ENCODE results near the gene GALNTL6.
"Not testable (repeated sequence)": the region's sequence is repeated elsewhere in the genome, so short reads cannot be mapped to it uniquely, and the experiment has no call there.

GALNTL6 gene

DNA sequence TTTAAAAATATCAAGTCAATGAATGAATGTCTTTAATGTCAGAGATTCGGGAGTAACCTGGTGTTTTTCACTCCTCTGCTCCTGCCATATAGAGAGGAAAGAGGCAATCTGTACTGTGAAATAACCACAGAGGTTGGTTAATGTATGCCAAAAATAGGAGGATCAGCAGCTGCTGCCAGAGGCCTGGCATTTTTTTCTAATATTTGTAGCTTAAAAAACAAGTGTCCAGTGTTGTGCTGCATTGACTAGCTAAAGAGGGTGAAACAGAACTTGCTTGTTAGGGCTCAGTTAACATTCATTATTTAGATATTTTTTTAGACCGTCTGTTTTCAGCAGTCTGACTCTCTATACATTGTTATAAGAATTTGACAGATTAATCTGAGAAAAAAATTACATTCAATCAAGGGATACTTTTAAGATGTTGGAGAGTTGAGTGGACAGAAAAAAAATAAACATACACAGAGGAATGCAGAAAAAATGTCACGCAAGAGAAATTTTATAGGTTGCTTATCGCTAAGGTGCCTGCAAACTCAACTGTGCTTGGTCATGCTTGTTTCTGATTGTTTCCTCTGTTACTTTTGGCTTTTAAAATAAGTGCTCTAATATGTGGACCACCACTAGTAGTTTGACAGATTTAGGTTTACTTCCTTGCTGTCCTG lies 963.1 kb downstream of the GALNTL6 start:
- no peak for DNase-seq

DNA sequence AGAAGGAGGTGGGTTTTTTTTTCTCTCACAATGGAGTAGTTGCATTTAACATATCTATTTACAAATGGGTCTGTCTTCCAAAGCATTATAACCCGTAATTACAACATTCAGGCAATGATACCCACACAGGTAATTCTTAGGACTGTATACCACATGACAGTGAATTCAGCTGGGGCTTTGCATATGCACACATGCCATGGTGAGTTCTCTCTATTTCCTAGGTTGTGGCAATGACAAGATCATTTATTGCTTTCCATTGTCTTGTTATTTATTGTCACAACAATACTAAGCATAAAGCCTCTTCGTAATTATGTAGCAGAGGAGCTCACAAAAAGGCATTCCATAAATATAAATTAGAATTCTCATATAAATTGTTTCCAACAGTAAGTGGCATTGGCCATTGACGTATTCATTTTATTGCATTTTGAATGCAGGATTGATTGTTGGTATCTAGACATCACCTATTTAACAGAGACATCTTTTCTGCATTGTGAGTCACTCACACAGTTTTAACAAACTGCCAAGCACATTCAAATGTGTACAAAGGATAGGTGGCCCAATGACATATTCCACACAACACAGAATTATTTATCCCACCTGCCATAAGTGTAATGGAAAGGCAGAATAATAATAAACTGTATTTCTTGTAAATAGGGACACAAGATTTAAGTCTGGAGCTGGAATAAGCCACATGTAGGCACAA lies 964.7 kb downstream of the GALNTL6 start:
- no peak for DNase-seq

DNA sequence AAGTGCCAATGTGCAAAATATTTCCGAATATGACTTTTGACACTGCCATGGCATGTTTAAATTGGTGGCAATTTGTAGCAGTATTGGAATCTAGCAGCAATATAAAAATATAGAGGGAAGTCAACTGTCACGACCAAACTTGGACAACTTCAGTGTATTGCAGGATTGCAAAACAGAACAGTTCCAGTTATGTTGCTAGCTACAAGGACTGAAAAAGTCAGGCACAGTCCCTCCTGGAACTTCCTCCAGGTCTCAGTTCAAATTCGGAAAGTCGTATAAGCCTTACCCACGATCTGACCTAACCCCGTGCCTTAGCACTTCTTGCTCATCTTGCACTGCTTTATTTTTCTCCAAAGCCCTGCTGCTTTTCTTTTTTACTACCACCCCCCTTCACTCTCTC lies 965.4 kb downstream of the GALNTL6 start:
- no peak for DNase-seq

DNA sequence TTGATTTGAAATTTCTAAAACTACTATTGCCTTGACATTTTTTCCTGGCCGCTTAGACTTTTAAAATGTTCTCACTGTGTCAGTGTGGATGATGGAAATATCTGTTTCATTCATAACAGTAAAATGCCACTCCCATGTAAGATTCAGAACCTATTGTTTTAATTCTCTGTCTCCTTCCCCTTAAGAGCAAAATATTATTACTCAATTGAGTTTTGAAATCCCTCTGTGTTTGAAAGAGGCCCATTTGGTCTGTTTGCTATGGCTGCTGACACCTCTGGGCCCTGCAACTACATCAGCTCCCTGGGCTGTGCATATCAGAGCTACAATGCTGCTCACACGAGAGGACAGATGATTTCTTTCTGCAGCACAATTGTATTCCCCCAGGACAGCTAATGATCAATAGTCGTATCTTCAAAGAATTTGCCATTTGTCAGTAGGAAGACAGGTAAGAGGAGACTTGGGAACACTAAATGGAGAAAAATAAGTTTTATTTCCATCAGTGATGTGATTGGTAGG lies 967.4 kb downstream of the GALNTL6 start:
- no peak for DNase-seq

DNA sequence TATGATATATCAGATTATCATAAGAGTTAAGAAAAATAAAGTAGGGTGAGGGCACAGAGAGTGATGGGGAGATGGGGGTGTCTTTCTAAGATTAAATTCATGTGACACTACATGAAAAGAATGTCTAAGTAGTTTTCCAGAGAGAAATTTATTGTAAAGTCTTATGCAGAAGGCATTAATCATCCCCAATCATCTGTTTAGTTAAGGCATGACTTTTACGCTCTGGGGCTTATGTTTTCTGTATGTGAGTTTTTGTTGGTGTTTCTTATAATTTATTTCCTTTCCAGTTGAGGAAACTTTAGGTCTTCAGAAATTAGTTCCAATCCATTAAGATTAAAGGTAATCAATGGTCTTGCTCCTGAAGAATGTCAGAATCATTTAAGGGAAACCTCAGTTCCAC lies 972.4 kb downstream of the GALNTL6 start:
- DNase-seq = no peak

DNA sequence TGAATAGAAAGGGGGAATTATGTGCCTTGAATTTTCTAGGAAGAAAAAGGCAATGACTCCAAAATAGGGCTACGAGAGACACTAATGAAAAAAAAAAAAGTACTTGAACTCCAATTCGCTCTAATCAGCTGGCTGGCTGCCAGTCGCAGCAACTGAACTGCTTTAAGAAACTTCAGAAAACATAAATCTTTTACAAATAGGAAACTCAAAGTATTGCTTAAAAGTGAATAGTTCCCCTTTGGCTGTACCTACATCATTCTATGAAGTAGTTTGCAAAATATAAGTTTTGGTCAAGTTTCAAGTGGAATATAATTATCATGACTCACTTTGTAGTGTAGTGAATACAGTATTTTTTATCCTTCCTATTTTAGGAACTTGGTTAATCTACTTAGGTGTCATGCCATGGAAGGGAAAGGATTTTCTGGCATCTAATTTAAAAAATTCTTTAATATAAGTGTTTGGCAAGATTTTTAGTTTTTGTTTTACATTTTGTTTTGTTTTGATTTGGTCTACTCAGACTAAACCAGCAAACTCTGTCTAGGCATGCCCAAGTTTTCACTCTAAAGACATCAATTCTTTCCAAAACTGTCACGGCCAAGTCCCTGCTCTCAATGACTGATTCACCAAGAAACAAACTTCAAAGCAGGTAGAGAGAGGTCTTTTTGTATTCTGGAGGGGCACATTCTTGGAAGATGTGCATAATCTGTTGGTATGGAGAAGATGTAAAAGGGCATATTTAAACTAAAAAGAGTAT lies 973.0 kb downstream of the GALNTL6 start:
- peak; percentile 26 for DNase-seq

DNA sequence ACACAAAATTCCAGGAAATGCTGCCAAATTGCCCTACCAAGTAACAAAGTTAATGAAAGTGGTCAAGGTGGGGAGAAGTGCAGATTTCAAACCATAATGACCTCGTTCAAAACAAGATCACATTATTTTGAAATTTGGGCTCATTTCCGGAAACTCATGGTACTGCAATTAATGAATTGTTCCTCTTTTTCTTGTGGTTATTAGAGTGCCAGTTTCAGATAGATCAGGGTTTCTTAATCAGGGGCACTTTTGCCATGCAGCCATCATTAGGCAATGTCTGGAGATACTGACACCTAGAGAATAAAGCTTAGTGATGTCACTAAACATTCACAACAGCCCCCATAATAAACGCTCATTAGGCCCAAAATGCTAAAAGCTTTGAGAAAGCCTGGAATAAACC lies 973.9 kb downstream of the GALNTL6 start:
- no peak for DNase-seq

DNA sequence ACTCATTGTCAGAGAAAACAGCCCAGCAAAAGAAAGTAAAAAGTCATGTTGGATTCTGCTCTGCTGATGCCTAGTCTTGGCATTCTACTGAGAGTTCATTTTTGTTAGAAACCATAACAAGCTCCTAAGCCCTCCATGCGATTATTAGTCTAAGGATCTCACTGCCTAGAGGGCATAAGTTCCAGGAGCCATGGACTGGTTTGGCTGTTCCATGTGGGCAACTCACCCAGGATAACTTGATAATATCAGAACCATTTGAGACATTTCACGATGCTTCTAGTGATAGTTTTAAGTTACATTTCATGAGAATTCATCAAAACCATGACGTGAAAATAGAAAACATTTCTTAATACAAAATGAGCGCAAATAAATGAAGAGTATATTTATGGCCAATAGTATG lies 978.6 kb downstream of the GALNTL6 start:
- DNase-seq = no peak

DNA sequence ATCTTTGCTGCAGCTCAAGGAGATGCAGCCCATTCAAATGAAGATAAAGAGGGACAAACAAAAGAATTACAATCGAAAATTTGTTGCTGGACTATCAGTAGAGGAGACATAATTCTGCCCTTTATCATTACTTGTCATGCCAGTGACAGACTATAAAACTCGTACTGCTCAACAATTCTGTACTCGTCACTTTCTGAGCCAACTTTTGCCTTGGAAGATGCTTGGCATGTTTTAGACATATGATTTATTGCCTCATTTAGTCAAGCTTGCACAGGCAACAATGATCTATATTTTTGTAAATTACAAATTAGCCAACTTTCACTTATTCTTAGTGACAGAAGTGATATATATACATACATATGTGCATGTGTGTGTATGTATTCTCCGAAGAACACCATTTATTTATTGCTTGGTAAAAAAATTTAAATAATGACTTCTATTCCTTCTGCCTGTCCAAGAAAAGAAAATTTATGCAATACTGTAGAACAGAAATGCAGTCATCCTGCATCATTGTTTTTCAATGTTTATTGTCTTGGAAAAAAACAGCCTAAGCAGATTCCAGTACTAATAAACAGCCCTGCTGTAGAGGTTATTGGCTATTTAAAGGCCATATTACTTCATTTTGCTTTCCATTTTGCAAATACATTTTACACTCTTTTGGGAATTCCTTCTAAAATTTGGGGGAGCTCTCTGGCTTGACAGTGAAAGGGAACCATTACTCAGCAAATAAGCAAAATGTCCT lies 980.5 kb downstream of the GALNTL6 start:
- no peak for DNase-seq

DNA sequence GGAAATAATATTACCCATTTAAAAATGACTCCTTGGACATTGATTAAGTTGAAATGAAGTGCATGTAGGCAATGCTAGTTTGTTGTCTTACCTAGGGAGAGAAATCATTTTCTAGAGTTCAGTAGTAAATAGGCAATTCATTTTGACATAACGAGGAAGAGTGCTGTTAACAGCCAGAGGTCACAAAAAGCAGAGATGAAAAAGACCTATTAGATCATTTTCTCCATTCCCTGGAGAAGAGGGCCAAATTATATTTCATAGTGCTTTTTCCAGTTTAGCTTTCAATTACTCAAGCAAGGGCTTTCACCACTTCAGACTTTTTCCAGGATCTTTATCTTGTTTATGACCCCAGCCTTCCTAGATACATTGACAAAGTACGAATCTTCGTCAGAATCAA lies 981.1 kb downstream of the GALNTL6 start:
- DNase-seq = no peak

DNA sequence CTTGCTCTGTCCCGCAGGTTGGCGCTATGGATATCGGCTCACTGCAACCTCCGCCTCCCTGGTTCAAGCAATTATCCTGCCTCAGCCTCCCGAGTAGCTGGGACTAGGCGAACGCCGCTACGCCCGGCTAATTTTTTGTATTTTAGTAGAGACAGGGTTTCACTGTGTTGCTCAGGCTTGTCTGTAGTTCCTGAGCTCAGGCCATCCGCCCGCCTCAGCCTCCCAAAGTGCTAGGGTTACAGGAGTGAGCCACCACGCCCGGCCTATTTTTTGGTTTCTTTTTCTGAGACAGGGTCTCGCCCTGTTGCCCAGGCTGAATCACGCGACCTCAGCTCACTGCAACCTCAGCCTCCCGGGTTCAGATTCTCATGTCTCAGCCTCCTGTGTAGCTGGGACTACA lies 984.1 kb downstream of the GALNTL6 start:
- not testable (repeated sequence) for DNase-seq

DNA sequence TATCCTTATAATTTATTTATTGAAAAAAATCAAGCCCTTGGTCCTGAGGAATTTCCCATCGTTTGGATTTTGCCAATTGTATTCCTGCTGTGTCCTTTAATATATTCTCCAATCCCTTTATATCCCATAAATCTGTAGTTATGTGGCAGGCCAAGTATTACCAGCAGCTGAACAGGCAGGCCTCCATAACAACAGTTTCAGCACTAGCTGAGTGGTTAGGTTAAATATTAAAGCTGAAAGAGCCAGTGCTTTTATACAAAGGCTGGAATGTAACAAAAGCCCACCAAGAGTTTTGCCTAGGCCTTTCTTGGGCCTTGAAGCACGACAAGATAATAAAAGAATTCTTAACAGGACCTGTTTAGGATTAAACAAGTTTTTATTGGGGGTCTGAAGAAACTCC lies 988.8 kb downstream of the GALNTL6 start:
- DNase-seq = no peak

DNA sequence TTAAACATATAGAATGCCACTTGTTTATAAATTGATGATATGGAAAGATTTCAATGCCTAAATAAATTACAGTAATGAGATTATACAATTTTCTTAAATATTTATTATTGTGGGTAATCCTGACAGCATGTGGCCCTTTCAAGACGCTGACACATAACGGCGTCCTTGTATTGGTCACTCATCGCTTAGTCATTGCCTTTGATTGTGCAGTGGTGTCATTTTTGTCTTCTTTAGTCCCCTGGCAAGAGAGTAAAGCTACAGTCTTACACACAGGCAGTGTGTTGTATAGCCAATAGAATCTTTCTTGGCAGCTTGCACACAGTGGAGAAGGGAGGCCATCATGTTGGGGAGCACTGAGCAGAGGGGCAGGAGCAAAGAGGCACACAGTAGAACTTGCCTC lies 993.6 kb downstream of the GALNTL6 start:
- DNase-seq = no peak

DNA sequence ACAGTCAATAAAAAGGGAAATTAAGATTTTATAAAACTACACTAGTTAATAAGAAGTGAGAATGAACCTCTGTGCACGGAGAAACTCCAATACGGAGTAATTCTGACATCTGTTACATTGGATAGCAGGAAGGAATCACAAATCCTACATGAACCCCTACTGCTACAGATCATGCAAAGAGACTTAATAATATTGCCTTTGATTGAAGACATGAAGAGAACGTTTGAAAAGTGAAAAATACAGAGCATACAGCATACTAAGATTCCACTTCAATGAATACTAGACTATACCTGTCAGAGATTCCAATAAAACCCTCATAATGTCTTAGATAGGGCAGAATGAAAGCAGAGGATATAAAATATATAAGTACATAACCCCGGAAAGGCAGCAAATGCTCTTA lies 995.0 kb downstream of the GALNTL6 start:
- DNase-seq = no peak

DNA sequence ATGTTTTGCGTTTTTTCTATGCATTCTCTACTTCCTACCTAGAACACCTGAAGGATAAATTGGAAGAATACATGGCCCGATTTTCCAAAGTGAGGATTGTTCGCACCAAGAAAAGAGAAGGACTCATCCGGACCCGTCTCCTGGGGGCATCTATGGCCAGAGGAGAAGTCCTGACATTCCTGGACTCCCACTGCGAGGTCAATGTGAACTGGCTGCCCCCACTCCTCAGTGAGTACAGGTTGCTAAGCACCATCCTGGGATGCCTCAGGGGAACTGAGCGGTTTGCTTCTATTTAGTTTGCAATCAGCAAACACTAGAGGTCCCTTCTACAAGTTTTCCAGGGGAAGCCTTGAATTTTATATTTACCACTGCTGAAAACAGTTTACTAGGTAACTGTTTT lies 996.1 kb downstream of the GALNTL6 start:
- no peak for DNase-seq

DNA sequence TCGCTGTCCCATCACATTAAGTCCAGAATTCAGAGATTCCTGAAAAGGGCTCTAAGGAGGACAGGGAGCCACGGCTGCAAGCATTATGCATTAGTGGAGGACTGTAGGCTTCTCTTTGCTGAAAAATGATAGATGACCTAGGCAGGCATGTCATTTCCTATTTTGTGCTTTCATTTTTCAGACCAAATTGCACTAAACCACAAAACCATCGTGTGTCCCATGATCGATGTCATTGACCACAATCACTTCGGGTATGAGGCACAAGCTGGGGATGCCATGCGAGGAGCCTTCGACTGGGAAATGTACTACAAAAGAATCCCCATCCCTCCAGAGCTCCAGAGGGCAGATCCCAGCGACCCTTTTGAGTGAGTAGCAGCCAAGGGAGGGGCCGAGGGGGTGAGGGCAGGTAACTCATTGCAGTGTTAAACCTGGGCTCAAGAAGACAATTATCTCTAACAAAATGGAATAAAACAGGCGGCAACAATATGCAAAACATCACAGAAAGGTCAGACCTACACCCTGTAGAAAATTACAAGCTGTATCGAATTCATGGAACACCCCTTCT lies 1000.2 kb downstream of the GALNTL6 start:
- DNase-seq = no peak

DNA sequence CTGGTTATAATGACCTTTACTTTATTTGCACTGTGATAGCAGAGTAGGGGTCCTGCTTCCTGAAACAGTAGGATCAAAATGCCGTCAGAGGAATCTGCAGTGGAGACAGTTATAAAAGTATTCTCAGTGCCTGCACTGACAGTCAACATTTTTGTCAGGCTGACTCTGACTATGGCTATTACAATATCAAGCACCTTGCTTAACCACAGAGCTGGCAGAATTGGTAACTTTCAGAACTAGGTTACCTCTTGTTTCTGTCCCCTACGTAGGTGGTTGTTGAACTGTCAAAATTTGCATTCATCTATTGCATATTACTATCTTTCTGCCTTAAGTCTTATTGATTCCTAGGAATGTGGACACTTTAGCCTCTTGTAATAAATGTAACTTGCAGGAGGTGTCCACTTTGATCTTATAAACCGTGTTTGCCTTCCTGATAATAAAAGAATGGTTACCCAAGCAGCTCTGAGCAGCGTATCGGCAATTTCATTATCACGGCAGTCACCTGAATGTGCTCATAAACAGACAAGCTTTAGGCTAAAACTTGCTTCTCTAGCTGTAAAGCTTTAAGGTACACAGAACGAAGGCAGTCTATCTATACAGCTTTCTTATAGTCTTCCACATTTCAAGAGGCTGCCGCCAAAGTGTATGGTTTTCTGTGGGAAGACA lies 1002.4 kb downstream of the GALNTL6 start:
- DNase-seq = no peak

DNA sequence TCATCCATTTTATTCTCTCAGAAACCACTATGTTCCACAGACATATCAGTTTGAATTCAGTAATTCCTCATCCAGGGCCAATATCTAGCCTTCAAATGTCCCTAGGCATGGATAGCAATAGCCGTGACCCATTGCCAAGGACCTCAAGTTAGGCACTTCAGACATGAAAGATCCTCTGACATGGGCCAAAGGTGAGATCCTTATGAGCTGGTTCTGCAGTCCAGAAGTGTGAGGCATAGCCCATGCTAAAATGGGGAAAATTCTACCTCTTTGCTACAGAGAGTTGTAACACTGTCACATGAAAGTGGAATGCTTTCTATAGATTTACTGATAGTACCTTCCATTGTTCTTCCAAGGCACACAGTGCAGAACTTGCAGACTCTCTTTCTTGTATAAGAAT lies 1005.7 kb downstream of the GALNTL6 start:
- DNase-seq = no peak

DNA sequence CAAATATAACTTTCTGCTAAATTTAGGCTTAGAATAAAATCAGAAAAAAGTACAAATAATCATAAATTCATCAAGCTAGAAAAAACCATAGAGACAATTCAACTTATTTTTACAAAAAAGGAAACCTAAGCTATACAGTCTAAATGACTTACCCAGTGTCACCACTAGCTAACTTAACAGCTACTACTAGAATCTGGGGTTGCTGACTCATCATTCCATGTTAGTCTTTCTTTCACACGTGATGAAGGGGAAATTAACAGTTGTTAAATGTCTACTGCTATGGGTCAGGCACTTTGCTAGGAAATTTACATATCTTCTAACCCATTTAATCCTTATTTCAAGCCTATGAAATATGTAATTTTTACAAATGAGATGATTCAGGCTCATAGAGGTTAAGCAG lies 1006.1 kb downstream of the GALNTL6 start:
- DNase-seq = no peak

DNA sequence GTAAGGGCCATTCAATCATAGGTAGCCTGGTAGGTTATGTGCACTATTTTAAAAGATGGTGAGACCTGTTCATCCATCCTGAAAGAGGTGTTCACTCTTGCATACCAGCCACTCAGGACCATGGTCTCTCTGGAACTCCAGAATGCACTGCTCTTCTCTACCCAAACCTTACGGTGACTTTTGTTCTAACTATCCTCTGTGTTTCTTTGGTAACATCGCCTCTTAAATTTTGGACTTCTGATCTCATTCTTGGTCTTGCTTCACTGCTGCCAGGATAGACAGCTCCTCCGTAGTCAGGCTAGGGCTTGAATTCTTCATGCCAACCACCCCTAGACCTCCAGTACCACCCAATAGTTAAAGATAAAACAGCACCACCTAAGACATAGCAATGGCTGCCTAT lies 1009.1 kb downstream of the GALNTL6 start:
- no peak for DNase-seq

DNA sequence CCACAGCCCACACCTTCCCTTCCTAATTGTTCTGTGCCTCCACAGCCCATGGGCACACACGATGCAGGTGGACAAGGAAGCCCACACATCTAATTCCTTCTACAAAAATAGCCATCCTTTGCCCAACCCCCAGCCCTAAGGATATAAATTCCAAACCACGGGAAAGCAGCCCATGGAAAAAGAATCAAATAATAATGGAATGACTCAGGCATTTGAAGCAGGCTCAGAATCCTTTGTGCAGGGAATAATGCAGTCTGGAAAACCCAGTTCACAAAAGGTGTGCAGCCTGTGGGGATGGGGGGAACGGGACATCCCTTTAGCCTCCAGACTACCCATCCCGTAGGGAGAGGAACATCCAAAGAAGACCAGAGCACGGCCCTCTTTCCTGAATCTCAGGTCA lies 1013.1 kb downstream of the GALNTL6 start:
- no peak for DNase-seq

DNA sequence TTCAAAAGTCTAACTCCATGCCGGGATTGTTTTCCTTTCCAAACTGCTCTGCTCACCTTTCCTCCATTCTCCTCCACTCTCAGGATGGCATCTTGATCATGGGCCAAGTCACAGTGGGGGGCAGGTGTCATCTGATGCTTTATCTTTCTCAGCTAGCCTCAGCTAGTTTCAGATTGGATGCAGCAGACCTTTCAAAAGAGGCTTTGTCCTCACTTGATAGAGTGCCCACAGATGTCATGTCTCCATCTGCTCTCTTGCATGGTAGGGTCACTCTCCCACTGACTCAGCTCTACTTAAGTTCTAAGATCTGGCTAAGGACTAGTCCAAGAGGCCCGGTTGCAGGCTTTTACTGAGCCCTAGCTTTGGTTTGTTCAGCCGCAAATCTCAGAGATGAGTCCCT lies 1013.7 kb downstream of the GALNTL6 start:
- DNase-seq = no peak
